Peyer's patch (tissue), 4 donors: ENCODE data around the gene ADAMTS12.

Experiments used
- POLR2A ChIP-seq, 2 donors: fragments of 450-650 bp; IDR thresholded peaks; one replicate each; pipeline ENCODE4 v1.5.1; 2017; ENCODE audit warnings: antibody characterized with exemption in 2 of 2, mild to moderate bottlenecking in 2 of 2, moderate library complexity in 2 of 2
- TF ChIP-seq, protein P1 (sequence below), 6 experiments: fragments of 450-650 bp in 4 of 6; fragments of 200-600 bp in 2 of 6; sonication (generic) in 1 of 6; IDR thresholded peaks; one replicate each; pipeline ENCODE4 v1.5.1; 2017 to 2019; ENCODE audit warnings: antibody characterized with exemption in 6 of 6, mild to moderate bottlenecking in 3 of 6, moderate library complexity in 1 of 6

DNA sequence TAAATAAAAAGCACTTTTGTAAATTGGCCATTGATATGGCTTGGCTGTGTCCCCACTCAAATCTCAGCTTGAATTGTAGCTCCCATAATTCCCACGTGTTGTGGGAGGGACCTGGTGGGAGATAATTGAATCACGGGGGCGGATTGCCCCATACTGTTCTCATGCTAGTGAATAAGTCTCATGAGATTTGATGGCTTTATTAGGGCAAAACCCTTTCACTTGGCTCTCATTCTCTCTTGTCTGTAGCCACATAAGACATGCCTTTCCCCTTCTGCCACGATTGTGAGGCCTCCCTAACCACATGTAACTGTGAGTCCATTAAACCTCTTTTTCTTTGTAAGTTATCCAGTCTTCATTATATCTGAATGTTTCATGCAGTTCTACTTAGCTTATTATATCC is 297.8 kb downstream of the ADAMTS12 start:
- no peak for TF ChIP-seq POLR2A (IDR thresholded peaks at IDR 0.05)
- TF ChIP-seq, protein P1, sequence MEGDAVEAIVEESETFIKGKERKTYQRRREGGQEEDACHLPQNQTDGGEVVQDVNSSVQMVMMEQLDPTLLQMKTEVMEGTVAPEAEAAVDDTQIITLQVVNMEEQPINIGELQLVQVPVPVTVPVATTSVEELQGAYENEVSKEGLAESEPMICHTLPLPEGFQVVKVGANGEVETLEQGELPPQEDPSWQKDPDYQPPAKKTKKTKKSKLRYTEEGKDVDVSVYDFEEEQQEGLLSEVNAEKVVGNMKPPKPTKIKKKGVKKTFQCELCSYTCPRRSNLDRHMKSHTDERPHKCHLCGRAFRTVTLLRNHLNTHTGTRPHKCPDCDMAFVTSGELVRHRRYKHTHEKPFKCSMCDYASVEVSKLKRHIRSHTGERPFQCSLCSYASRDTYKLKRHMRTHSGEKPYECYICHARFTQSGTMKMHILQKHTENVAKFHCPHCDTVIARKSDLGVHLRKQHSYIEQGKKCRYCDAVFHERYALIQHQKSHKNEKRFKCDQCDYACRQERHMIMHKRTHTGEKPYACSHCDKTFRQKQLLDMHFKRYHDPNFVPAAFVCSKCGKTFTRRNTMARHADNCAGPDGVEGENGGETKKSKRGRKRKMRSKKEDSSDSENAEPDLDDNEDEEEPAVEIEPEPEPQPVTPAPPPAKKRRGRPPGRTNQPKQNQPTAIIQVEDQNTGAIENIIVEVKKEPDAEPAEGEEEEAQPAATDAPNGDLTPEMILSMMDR (IDR thresholded peaks at IDR 0.05), result no peak
